GM03348 (cell line): ENCODE data around the gene RFT1.

Experiments used
- DNase-seq: peaks from one replicate; pipeline ENCODE4 v3.0.0; 2012; ENCODE audit warnings: low spot score

The RFT1 gene

DNA sequence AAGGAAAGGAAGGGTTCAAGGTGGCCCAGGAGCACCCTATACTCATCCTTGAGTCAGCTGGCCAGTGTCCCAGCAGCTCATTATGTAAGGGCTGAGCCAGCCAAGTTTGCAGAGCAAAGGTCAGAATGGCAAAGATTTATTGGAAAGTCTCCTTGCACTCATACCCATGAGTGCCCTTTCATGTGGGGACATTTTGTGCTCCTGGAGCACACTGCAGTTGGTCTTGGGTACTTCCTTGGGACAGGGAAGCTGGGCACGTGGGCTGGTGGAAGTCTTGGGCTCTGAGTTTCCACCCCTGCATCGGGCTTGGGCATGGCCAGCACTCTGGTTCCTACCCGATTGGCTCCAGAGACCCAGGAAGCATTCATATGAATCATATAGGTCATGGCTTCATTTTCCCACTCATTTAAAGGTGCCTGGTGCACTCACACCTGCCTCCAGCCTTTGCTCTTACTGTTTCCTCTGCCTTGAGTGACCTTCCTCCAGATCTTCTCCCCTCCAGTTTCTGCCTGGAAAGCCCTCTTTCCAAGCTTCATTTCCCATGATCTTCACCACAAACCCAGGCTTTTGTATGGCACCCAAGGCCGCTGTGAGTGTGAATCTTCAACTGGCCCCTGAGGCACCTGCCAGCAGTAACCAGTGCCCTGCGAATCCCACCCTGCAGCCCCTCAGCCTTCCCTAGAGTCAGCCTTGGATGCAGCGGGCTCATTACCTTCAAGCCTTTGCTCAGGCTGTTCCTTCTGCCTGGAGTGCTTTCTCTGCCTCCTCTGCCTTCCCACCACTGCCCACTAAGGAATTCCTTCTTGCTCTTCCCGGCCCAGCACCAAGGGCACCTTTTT lies 20.2 kb upstream of the RFT1 start:
- peak; percentile 42 for DNase-seq

DNA sequence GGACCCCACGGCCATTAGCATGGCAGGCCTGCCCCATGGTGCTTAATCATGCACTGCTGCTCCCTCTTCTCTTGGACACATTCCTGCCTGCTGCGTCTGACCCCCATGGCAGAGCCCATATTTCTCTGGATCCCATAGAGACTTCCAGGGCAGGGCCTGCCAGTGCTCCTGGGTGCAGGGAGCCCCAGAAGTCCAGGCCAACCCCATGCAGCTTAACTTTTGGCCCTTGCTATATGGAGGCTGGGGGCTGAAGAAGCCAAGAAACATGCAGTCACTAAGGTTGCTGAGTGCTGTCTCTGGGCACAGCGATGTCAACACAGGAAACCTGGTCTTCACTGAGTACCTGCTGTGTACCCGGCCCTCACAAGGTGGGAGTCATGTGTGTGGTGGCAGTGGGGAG lies 19.5 kb upstream of the RFT1 start:
- no peak for DNase-seq

DNA sequence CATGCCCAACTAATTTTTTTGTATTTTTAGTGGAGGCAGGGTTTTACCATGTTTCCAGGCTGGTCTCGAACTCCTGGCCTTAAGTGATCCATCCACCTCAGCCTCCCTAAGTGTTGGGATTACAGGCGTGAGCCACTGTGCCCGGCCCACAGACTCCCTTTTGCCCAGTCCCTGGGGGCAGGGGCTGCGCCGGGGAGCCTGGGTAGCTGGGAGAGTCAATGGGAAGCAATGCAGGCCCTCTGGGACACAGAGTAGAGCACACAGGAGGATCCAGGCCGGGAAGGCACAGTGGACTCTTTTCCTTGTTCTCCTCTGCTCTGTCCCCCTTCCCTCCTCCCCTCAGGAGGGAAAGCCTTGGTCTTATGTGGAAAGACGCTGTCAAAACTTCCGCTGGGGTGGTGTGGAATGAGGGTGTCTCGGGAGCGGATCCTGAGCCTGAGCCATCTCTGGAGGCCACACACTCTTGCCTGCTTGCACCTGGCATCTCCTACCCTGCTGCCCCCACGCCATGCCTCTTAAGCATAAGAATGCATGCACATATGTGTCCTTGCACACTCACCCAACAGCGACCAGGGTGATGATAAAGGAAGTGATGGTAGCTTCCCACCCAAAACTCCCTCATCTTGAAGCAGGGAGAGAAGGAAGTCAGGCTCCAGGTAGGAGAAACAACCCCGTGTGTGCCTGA lies 18.9 kb upstream of the RFT1 start:
- DNase-seq, result no peak

GRCh38 chr3:53147903-53148400 lies 17.7 kb upstream of the RFT1 start:
- no peak for DNase-seq

DNA sequence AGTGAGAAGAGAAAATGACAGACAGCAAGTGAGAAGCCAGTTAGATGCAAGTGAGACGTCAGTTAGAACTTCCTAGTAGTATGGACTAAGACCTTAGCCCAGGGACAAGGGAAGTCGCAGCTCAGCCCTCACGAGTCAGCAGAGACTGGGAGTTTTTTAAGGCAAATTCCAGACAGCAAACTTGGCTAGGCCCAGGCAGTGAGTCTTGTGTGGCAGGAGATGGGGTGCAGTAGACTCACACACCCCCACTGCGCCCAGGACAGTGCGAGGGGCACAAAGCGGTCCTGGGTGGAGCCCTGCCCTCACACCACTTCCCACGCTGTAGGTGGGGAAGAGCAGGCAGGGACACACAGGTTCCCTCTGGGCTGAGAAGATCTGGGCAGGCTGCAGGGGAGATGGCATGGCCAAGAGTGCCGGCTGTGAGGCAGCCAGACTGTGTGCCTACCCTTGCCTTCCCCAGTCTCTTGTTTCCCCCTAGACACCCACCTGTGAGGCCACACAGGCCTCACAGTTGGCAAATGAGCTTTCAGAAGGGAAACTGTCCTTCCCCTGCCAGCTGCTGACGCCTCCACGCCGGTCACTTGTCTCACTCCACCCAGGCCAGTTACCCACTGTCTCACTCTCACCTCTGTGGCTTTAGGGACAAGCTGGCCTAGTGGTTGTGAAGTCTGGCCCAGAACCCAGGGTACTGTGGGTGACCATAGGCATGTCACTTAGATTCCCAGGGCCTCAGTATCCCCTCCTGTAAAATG lies 17.1 kb upstream of the RFT1 start:
- no peak for DNase-seq

GRCh38 chr3:53146319-53146891 lies 16.2 kb upstream of the RFT1 start:
- DNase-seq, result no peak

GRCh38 chr3:53145713-53146080 lies 15.5 kb upstream of the RFT1 start:
- no peak for DNase-seq

- no peak for DNase-seq
These were observed 14.9 kb upstream of the RFT1 start for GRCh38 chr3:53144862-53145712.

GRCh38 chr3:53144446-53144845 lies 14.2 kb upstream of the RFT1 start:
- no peak for DNase-seq

DNA sequence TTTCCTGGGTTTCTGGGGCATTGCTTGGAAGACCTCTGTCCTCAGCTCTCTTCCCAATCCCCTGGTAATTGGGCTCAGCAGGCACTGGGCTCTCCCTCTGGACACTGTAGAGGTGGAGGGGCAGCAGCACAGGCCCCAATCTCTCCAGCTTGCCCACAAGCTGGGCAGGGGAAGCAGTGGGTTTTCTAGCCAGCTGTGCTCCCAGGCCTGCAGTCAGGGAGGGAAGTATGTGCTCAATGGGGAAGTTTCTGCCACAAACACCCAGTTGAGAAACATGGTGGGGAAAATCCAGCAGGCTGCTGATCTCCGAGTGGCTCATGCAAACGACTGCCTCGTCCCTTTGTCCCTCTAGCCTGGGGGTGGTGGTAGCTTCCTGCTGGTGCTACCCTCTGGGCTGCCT lies 12.8 kb upstream of the RFT1 start:
- DNase-seq, result no peak

DNA sequence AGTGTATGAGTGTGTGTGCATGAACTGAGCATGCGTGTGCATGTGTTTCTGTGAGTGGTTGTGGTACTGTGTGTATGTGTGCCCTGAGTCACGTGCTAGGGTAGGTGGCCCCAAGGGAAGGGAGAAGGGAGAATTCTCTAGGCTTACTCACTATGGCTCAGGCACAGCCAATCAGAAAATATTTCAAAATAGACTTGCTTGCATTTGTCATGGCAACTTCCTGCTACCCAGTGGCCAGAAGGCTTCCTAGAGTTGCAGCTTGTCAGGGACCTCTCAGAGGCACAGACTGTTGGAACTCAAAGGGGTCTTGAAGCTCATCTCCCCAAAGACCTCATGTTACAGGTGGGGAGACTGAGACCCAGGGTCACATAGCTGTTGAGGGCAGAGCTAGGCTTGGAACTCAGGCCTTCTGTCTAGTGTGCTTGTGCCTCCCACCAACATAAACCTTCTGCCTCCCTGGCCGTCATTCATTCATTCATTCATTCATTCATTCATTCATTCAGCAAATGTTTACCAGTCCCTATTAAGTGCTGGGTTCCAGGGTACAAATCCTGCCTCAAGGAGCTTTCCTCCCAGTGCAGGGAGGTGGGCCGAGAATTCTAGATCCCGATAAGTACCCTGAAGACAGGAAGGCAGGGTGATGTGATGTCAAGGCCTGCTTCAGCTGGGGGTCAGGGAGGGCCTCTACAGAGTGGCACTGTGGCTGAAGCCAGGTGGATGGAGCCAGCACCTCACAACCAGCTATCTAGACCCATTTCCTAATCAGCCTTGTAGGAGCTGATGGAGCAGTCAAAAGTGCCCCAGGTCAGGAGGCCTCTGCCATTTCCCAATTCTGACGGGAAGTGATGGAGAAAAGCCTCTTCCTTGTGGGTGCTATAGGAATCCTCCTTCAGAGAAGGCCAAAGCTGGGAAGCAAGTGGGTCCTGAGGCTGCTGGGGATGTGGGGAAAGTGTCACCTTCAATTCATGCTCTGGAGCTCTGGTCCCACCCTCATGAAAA lies 10.9 kb upstream of the RFT1 start:
- peak; percentile 72 for DNase-seq

DNA sequence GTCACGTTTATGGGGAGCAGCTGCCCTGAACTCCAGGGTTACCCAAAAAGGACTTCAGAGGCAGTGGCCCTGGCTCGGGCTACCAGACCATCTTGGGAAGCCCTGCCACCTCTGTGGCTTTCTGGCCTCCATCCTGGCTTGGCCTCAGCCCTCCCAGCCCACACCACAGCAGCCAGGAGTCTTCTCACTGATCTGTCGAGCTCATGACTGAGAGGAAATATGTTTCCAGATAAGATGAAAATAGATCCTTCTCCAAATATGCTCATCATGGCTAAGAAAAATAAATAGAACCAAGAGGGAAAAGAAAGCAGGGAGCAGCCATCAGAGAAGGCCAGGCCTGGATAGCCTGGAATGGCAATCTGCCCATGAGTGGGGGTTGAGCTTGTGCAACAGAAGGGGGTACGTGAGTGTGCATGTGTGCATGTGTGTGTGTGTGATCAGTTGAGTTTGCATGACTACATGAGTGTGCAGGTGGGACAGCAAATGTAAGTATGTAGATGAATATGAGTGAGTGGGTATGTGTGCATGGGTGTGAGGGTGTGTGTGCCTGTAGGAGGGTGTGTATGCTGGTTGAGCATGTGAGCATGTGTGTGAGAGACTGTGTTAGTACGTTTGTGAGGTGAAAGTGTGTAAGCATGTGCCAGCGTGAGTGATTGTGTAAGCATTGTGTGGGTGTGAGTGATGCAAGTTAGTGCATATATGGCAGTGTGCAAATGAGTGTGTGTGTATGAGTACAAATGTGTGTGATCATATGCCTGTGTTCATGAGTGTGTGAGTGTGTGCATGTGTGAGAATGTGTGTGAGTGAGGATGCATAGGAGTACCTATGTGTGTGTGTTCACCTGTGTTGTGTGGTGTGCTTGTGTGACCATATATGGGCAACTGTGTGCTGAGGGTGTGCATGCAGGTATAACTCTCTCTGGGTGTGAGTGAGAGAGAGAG lies 9.9 kb upstream of the RFT1 start:
- DNase-seq, result no peak

DNA sequence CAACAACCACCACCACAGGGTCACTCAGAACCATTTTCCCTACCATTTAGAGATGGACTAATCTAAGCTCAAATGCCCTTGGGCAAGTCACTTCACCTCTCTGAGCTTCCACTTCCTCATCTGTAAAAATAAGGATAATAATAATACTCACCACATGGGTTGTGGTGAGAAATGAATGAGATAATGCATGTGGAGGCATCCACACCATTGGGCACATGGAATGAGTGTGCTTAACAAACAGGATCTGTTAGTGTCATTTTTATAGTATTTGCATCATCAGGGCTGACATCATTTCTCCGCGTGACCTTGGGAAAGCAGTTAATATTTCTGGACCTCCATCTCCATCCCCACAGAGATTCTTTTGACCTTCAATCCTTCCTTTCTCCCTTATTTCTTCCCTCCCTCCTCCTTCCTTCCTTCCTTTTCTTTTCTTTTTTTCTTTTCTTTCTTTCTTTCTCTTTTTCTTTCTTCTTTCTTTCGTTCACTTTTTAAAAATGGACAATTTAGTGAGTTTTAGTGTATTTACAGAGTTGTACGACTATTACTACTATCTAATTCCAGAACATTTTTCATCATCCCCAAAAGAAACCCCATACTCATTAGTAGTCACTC lies 7.7 kb upstream of the RFT1 start:
- no peak for DNase-seq

DNA sequence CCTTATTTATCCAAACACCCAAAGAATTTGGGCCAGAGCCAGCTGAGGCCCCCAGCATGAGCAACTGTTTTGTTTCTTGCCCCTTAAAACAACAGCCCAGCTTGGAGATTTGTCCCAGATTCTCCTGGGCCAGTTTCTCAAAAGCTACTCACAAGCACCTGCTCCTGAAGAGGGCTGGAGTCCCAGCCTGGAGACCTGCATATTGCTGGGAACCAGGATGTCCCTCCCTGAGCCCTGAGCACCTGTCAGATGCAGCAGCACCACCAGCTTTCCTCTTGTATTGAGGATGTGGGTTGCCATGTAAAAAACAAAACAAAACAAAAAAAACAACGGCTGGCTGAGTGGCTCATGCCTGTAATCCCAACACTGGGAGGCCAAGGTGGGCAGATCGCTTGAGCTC lies 7.0 kb upstream of the RFT1 start:
- DNase-seq, result no peak

GRCh38 chr3:53134631-53135232 lies 4.5 kb upstream of the RFT1 start:
- DNase-seq, result peak; percentile 90

DNA sequence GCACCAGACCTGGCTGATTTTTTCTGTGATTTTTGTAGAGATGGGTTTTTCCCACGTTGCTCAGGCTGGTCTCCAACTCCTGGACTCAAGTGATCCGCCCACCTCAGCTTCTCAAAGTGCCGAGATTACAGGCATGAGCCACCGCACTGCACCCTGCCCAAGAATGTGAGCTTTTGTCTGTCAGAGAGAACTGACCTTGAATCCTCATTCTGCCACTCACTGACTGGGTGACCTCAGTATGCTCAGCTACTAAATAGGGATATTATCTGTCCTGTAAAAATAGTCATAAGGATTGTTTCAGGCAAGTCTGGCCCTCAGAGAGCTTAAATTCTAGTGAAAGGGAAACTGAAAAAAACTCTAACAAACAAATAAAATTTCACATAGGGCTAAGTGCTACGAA lies 2.1 kb upstream of the RFT1 start:
- no peak for DNase-seq

DNA sequence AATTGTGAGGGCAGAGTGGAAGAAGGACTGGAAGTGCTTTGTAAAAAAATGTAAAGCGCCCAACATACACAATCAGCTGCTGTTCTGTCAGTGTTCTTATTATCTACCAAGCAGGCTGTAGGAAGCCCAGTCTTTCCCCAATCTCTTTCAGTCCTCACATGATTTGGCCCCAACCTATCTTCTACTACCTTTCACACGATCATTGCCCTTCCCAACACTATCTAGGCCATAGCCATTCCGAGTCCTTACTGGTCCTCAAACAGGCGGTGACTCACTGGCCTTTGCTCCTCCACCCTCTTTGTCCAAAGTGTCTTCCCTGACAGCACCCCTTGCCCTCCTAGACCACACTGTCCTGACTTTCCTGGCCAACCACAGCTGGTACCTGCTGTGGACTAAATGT lies 861 bp upstream of the RFT1 start:
- no peak for DNase-seq

GRCh38 chr3:53129344-53129743 lies 891 bp downstream of the RFT1 start:
- DNase-seq, result no peak
